Measurements from ENCODE around the gene TBC1D22A.

The TBC1D22A gene

GRCh38 chr22:46830841-46831240 lies 68.4 kb downstream of the TBC1D22A start:
- no peak for TF ChIP-seq CTCF (IDR thresholded peaks at IDR 0.05; ENCODE audit: extremely low read depth, missing control alignments)
- no peak for DNase-seq (ENCODE audit: low spot score)

GRCh38 chr22:46833228-46833627 lies 70.8 kb downstream of the TBC1D22A start:
- no peak for DNase-seq (ENCODE audit: low spot score)
- TF ChIP-seq CTCF (IDR thresholded peaks at IDR 0.05; ENCODE audit: extremely low read depth, missing control alignments): no peak

GRCh38 chr22:46834021-46834737 lies 71.7 kb downstream of the TBC1D22A start:
- no peak for DNase-seq (ENCODE audit: low spot score)

GRCh38 chr22:46835288-46835687 lies 72.8 kb downstream of the TBC1D22A start:
- no peak for DNase-seq (ENCODE audit: low spot score)
- no peak for TF ChIP-seq CTCF (IDR thresholded peaks at IDR 0.05; ENCODE audit: extremely low read depth, missing control alignments)

More at GRCh38 chr22:46834021-46834737, 71.7 kb downstream of the TBC1D22A start:
- TF ChIP-seq CTCF (IDR thresholded peaks at IDR 0.05; ENCODE audit: extremely low read depth, missing control alignments): no peak

GRCh38 chr22:46835693-46836092 lies 73.2 kb downstream of the TBC1D22A start:
- no peak for DNase-seq (ENCODE audit: low spot score)
- no peak for TF ChIP-seq CTCF (IDR thresholded peaks at IDR 0.05; ENCODE audit: extremely low read depth, missing control alignments)

- DNase-seq (ENCODE audit: low spot score): no peak
- no peak for TF ChIP-seq CTCF (IDR thresholded peaks at IDR 0.05; ENCODE audit: extremely low read depth, missing control alignments)
Measured at GRCh38 chr22:46841522-46841921, 79.1 kb downstream of the TBC1D22A start.

- DNase-seq (ENCODE audit: low spot score): no peak
Measured at GRCh38 chr22:46842606-46843005, 80.2 kb downstream of the TBC1D22A start.

More at GRCh38 chr22:46842606-46843005, 80.2 kb downstream of the TBC1D22A start:
- TF ChIP-seq CTCF (IDR thresholded peaks at IDR 0.05; ENCODE audit: extremely low read depth, missing control alignments): no peak
